ENCODE results near the gene TEKTIP1.

Gene TEKTIP1

GRCh38 chr19:3499738-3500428 is 39.1 kb upstream of the TEKTIP1 start:
- peaks cover 7% of the 10 kb centered on the region; the same call in 1 of the 2 replicates for H4K20me1 ChIP-seq (ENCODE audit: insufficient read depth, low read length)
- H3K4me3 ChIP-seq (ENCODE audit: low read depth in 1 of 2, low read length in 2 of 2): peak overlapping the region; percentile 65 to 81
- H3K9me3 ChIP-seq (ENCODE audit: insufficient read depth, low read length, severe bottlenecking): no peaks in the 10 kb centered on the region
- H3K36me3 ChIP-seq (ENCODE audit: insufficient read depth, low read length): peaks cover 31% of the 10 kb centered on the region
- peaks cover 41% of the 10 kb centered on the region for H3K79me2 ChIP-seq (ENCODE audit: insufficient read depth, low read length)
- H3K4me1 ChIP-seq (ENCODE audit: insufficient read depth, low read length): peaks cover 58% of the 10 kb centered on the region
- H3K27ac ChIP-seq (ENCODE audit: low read length): peak overlapping the region; percentile 100
- peak overlapping the region; percentile 85 for H3K9ac ChIP-seq (ENCODE audit: low read depth, low read length)
- H3K27me3 ChIP-seq (ENCODE audit: insufficient read depth, low read length, poor library complexity): no peaks in the 10 kb centered on the region
- H2AFZ ChIP-seq (ENCODE audit: low read depth, low read length): peak overlapping the region; percentile 99
- TF ChIP-seq EZH2 (IDR thresholded peaks at IDR 0.05; ENCODE audit: borderline replicate concordance, low read depth, low read length, severe bottlenecking) (no peak), CTCF (IDR thresholded peaks at IDR 0.05; ENCODE audit: borderline replicate concordance, extremely low read depth, low read length, poor library complexity, severe bottlenecking) (no peak)
- peak overlapping the region; percentile 100 for H3K4me2 ChIP-seq (ENCODE audit: insufficient read depth, low read length)
- ATAC-seq (ENCODE audit: insufficient read depth, low read depth) (no peak), DNase-seq (no peak)

GRCh38 chr19:3500429-3501101 is 38.4 kb upstream of the TEKTIP1 start, which contains the start of gene DOHH:
TSS of gene DOHH (minus strand) at chr19:3500674. CDS start at chr19:3496814, 3,860 bp downstream.
- peak; percentile 90 for ATAC-seq (ENCODE audit: insufficient read depth, low read depth)
- TF ChIP-seq EZH2 (IDR thresholded peaks at IDR 0.05; ENCODE audit: borderline replicate concordance, low read depth, low read length, severe bottlenecking) (no peak), CTCF (IDR thresholded peaks at IDR 0.05; ENCODE audit: borderline replicate concordance, extremely low read depth, low read length, poor library complexity, severe bottlenecking) (no peak)
- Histone ChIP-seq H3K9ac (ENCODE audit: low read depth, low read length) (peak within 1 kb of the TSS; percentile 85), H4K20me1 (ENCODE audit: insufficient read depth, low read length) (peaks cover 7% of the 10 kb centered on the region; the same call in 1 of the 2 replicates), H3K27ac (ENCODE audit: low read length) (peak within 1 kb of the TSS; percentile 100), H3K79me2 (ENCODE audit: insufficient read depth, low read length) (peaks cover 44% of the 10 kb centered on the region), H3K4me1 (ENCODE audit: insufficient read depth, low read length) (peaks cover 58% of the 10 kb centered on the region), H3K9me3 (ENCODE audit: insufficient read depth, low read length, severe bottlenecking) (no peaks in the 10 kb centered on the region), H3K4me2 (ENCODE audit: insufficient read depth, low read length) (peak within 1 kb of the TSS; percentile 100), H3K27me3 (ENCODE audit: insufficient read depth, low read length, poor library complexity) (no peaks in the 10 kb centered on the region), H2AFZ (ENCODE audit: low read depth, low read length) (peak within 1 kb of the TSS; percentile 99), H3K4me3 (ENCODE audit: low read depth in 1 of 2, low read length in 2 of 2) (peak within 1 kb of the TSS; percentile 65 to 81), H3K36me3 (ENCODE audit: insufficient read depth, low read length) (peaks cover 26% of the 10 kb centered on the region)
- peak; percentile 97 for DNase-seq

- no peak for ATAC-seq (ENCODE audit: insufficient read depth, low read depth)
- no peaks in the 10 kb centered on the region for H3K9me3 ChIP-seq (ENCODE audit: insufficient read depth, low read length, severe bottlenecking)
- H3K4me2 ChIP-seq (ENCODE audit: insufficient read depth, low read length): no peak overlapping the region
Measured at GRCh38 chr19:3501780-3502179, 37.2 kb upstream of the TEKTIP1 start.

More at GRCh38 chr19:3501780-3502179, 37.2 kb upstream of the TEKTIP1 start:
- H3K79me2 ChIP-seq (ENCODE audit: insufficient read depth, low read length): peaks cover 49% of the 10 kb centered on the region
- TF ChIP-seq EZH2 (IDR thresholded peaks at IDR 0.05; ENCODE audit: borderline replicate concordance, low read depth, low read length, severe bottlenecking): no peak
- TF ChIP-seq CTCF (IDR thresholded peaks at IDR 0.05; ENCODE audit: borderline replicate concordance, extremely low read depth, low read length, poor library complexity, severe bottlenecking): no peak
- peaks cover 14% of the 10 kb centered on the region for H3K36me3 ChIP-seq (ENCODE audit: insufficient read depth, low read length)
- peaks cover 7% of the 10 kb centered on the region; the same call in 1 of the 2 replicates for H4K20me1 ChIP-seq (ENCODE audit: insufficient read depth, low read length)
- H3K27ac ChIP-seq (ENCODE audit: low read length): no peak overlapping the region
- H3K27me3 ChIP-seq (ENCODE audit: insufficient read depth, low read length, poor library complexity): no peaks in the 10 kb centered on the region
- H3K4me1 ChIP-seq (ENCODE audit: insufficient read depth, low read length): peaks cover 50% of the 10 kb centered on the region
- no peak overlapping the region for H3K9ac ChIP-seq (ENCODE audit: low read depth, low read length)
- no peak for DNase-seq
- H2AFZ ChIP-seq (ENCODE audit: low read depth, low read length): no peak overlapping the region
- H3K4me3 ChIP-seq (ENCODE audit: low read depth in 1 of 2, low read length in 2 of 2): no peak overlapping the region
